Left kidney (tissue), 2 donors: Measurements from ENCODE around the gene GNG3. TPM values are rescaled to one million over a fixed set of nuclear protein-coding genes. Genes with fewer than 3 reads are reported as not detected.
A peak's percentile ranks its signal among the peaks of the same experiment; 100 is the strongest.
"Not testable (repeated sequence)": the region's sequence is repeated elsewhere in the genome, so short reads cannot be mapped to it uniquely, and the experiment has no call there.

ENCODE experiments used
- DNase-seq: peaks from one replicate; pipeline ENCODE4 v3.0.0-alpha.2; 2013
- polyA plus RNA-seq: library from polyadenylated mRNA; unstranded; fragments of 120-200 nt; gene quantifications from one replicate; pipeline ENCODE4 v1.2.1, GENCODE V29; 2013; ENCODE audit not compliant: insufficient read length

Gene GNG3
- polyA plus RNA-seq, 1 donor, result 2.5 TPM

GRCh38 chr11:62716816-62717215 is 9.3 kb downstream of the GNG3 start:
- no peak for DNase-seq

GRCh38 chr11:62719302-62719978 is 12.0 kb downstream of the GNG3 start:
- DNase-seq, result no peak

- no peak for DNase-seq
These were observed 14.5 kb downstream of the GNG3 start for GRCh38 chr11:62721994-62722393.

GRCh38 chr11:62724171-62724570 is 16.7 kb downstream of the GNG3 start:
- no peak for DNase-seq

- no peak for DNase-seq
These were observed 18.2 kb downstream of the GNG3 start for GRCh38 chr11:62725646-62726045.

GRCh38 chr11:62726156-62726914 is 18.9 kb downstream of the GNG3 start:
- no peak for DNase-seq

GRCh38 chr11:62726915-62727164 is 19.4 kb downstream of the GNG3 start:
- no peak for DNase-seq

- peak; percentile 99 for DNase-seq
These were observed 19.8 kb downstream of the GNG3 start, which contains the start of gene HNRNPUL2 for GRCh38 chr11:62727165-62727871. Gene HNRNPUL2 (minus strand): TSS chr11:62727457. CDS start chr11:62727156, 301 bp downstream.

GRCh38 chr11:62727872-62728170 is 20.3 kb downstream of the GNG3 start:
- DNase-seq, result peak; percentile 98

GRCh38 chr11:62728171-62728988 is 20.9 kb downstream of the GNG3 start, which contains the start of gene TTC9C:
Gene TTC9C (plus strand): TSS chr11:62728486. CDS start chr11:62728849, 363 bp downstream.
- peak; percentile 89 for DNase-seq

GRCh38 chr11:62730076-62730475 is 22.6 kb downstream of the GNG3 start:
- DNase-seq, result not testable (repeated sequence)

GRCh38 chr11:62732830-62733229 is 25.4 kb downstream of the GNG3 start:
- no peak for DNase-seq

GRCh38 chr11:62737196-62737595 is 29.7 kb downstream of the GNG3 start:
- DNase-seq, result no peak

- DNase-seq, result no peak
These were observed 40.1 kb downstream of the GNG3 start for GRCh38 chr11:62747475-62748160.

- not testable (repeated sequence) for DNase-seq
These were observed 42.5 kb downstream of the GNG3 start for GRCh38 chr11:62749931-62750330.

GRCh38 chr11:62752177-62752785 is 44.8 kb downstream of the GNG3 start:
- DNase-seq, result no peak

GRCh38 chr11:62752994-62753735 is 45.7 kb downstream of the GNG3 start:
- DNase-seq, result no peak

- peak; percentile 98 for DNase-seq
These were observed 46.5 kb downstream of the GNG3 start, which contains the start of gene ZBTB3 for GRCh38 chr11:62753736-62754603. Gene ZBTB3 (minus strand): TSS chr11:62754160. CDS start chr11:62753664, 496 bp downstream.

- no peak for DNase-seq
These were observed 47.7 kb downstream of the GNG3 start for GRCh38 chr11:62755086-62755615.
